SIG-M5 treated with dmso at 0.1 percent for 504 hours (cell line): ENCODE data around the gene OPCML.

Experiments
- DNase-seq: peaks from one replicate; lab custom pipeline; 2025; ENCODE audit not compliant: unreplicated experiment; lab: John Stamatoyannopoulos, UW

Gene OPCML

DNA sequence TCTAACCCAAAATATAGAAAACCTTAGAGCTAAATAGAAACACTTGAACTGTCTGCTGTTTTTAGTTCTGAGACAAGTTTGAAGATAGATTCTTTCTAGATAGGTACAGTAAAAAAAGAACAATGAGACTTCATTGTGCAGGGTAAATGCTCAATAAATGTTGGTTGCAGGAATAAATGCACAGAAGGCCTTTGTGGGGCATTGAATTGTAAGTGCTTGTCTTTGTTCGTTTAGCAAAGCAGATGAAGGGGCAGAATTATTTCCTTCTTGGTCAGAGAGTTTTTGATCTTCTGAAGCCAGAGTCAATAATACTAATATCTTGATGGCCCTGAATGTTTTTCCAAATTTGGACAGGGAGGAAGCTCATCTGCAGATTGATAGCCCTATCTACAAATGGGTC lies 340.4 kb downstream of the OPCML start:
- no peak for DNase-seq

DNA sequence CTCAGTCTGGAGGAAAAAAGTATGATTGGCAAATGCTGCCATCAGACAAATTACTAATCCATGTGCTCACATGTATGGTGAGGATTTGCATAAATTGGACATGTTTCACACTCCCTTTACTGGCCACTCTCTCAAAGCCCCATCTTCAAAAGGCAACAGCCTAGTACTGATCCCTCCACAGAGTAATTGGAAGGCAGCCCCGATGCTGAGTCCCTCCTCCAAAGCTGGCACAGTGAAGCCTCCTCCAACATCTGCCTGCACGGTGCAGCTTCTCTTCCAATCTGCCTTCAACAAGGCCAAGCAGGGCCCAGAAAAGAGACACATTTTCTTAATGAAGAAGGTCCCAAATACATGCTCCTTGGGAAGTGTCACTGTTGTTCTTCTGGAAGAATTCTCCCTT lies 350.6 kb downstream of the OPCML start:
- DNase-seq: no peak

DNA sequence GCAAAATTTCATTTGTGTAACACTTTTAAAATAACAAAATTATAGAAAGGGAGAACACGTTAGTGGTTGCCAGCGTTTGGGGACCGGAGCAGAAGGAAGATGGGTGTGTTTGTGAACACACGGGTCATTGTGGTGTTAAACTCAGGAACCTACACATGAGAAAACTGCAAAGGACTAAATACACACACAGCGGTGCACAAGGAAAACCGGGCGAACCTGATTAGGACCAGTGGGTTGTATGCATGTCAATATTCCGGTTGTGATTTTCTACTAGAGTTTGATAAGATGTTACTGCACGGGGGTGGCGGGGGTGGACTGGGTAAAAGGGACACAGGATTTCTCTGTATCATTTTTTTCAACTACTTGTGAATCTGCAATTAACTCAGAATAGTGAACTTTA lies 351.2 kb downstream of the OPCML start:
- no peak for DNase-seq

DNA sequence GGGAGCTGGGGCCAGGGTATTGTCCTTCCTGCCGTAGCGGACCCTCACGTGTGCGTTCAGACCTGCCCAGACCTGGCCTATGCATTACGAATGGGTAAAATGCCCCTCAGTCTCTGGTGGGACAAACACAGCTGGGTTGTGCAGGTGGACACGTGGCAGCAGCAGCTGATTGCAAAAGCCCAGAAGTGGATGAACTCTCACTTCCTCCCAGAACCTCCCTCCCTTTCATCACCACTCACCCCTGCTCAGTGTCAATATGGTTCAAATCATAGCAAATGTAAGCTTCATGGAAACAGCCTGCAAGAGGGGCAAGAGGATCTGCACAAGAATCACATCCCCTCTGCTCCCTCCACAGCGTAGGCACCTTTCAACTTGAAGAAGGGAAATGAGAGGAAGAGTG lies 352.1 kb downstream of the OPCML start:
- no peak for DNase-seq

DNA sequence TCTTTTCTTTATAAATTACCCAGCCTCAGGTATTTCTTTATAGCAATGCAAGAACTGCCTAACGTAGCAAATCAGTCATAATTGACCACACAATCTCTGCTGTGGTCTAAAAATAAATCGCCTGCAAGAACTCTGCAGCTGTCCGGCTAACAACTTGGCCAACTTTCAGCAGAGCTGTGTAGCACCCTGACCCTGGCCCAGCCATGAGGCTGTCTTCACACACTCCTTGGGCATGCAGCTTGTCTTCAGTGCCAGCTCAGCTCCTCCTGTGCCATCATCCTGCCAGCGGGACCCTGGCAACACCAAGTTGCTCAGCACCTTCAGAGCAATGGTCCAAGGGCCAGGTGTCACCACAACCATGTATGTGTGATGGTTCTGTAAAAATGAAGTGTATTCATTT lies 355.6 kb downstream of the OPCML start:
- no peak for DNase-seq

DNA sequence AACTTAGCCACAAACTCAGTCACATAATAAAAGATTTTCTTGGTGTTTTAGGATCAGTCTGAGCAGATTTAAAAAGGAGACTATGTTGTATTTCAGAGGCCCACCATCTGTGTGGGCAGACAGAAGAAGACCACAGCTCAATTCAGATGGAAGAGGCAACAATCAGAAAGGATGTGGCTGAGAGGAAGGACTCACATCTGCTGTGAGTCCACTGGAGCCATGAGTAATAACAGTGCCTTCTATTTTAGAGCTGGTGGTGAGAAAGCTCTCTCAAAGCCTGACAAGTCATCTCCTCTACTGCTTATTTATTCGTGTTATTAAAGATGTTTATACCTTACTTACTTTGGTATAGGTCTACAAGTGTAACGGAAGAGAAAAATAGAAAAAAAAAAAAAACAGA lies 357.2 kb downstream of the OPCML start:
- DNase-seq: no peak

DNA sequence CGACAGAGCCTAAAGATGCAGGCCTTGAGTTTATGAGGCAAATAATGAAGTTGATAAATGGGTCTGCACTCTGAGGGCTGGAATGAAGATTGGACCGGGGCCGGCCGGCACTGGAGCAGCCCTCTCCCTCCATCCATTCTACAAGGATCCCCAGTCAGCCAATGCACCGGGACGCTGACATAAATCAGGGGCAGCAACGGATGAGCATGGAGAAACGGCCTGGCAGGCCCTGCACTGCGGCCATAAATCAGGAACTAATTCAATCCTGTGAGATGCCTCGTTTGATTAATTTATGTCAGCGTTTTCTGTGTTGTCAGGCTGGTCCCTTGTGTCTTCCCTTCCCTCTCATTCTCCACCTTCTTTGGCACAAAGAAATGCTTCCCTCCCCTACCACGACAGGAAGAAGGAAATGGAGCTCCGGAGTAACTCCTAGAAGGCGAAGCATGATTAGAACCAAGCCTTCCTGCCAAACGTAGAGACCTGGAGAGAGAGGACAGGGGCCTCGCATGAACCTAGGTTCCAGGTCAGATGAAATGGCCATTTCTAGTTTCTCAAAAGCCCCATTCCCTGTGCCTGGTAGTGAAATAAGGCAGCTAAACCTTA lies 358.4 kb downstream of the OPCML start:
- no peak for DNase-seq

DNA sequence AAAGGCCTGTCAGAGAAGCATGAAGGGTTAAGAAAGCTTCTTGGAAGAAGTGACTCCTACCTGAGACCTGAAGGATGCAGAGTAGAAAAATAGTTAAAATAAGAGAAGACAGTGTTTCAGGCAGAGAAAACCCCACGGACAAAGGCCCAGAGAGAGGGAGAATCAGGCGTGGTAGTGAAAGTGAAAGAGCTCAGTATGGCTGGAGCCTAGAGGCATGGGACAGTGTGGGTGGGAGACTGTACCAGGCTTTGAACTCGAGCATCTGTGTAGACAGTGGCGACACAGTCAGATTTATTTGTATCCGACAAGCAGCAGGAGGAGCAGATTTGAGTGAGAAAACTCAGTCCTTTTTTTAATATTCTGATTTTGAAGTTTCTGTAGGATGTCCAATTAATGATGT lies 360.0 kb downstream of the OPCML start:
- no peak for DNase-seq

DNA sequence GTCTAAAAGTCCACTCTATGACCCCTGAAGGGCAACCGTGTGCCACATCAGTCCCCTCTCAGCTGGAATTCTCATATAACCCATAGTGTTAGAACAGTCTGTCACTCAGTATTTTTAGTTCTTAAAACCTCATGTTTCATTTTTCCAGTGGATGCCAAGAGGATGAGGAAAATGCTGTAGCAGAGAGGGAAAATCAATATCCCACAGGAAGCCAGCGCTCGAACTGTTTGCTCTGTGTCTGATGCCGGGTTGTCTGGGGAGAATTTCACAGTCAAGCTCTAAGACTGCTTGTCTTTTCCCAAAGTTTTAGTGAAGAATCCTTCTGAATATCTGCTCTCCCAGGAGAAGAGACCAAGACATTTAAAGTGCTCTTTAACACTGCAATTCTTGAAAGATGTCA lies 360.9 kb downstream of the OPCML start:
- no peak for DNase-seq

DNA sequence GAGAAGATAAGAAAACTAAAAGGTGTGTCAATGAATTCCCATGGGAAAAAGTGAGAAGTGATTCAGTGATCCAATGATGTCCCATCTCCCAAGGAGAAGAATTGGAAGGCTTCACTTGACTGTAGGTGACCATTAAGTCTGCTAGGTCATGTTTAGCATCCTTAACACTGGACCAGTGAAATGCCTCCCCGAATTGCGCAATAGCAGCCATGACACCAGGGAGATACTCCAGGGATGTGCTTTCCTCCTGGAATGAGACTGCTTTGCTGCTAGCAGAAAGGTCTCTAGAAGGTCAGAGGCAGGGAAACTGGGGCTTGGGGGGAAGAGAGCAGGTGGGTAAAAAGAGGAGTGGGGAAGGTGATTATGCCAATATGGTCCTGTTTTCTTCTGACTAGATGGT lies 364.3 kb downstream of the OPCML start:
- no peak for DNase-seq

DNA sequence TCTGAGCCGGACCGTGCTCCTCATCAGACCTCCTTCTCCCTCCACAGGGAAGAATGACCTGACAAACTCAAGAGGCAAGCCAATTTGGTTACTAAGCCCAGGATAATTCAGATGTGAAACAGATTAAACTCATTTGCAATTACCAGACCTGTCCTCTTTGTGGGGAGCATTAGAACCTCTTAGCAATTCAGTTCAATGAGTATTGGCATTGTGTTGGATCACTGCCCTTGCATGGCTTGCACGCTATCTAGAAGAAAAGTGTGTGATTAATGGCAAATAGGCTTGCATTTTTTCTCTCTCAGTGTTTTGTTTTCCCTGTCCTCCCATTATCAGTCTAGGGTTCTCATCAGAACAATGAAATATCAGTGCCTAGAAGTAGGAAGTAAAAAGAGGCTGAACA lies 365.6 kb downstream of the OPCML start:
- no peak for DNase-seq

DNA sequence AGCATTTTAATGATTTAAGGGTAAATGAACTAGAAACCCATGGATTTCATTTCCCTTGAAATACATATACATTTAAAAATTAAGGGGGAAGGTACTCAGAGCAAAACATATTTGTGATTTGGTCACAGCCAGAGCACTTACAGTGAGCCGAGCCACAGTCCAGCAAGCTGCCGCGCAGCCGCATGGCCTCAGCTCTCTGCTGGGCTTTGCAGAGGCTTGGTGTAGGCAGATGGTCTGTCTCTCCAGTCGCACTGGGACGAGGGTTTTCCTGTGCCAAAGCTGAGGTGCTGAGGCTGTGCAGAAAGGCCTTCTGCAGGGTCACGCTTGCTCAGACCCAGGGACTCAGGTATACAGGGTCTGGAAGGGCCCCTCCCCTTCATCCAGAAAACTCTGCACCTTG lies 367.3 kb downstream of the OPCML start:
- no peak for DNase-seq

DNA sequence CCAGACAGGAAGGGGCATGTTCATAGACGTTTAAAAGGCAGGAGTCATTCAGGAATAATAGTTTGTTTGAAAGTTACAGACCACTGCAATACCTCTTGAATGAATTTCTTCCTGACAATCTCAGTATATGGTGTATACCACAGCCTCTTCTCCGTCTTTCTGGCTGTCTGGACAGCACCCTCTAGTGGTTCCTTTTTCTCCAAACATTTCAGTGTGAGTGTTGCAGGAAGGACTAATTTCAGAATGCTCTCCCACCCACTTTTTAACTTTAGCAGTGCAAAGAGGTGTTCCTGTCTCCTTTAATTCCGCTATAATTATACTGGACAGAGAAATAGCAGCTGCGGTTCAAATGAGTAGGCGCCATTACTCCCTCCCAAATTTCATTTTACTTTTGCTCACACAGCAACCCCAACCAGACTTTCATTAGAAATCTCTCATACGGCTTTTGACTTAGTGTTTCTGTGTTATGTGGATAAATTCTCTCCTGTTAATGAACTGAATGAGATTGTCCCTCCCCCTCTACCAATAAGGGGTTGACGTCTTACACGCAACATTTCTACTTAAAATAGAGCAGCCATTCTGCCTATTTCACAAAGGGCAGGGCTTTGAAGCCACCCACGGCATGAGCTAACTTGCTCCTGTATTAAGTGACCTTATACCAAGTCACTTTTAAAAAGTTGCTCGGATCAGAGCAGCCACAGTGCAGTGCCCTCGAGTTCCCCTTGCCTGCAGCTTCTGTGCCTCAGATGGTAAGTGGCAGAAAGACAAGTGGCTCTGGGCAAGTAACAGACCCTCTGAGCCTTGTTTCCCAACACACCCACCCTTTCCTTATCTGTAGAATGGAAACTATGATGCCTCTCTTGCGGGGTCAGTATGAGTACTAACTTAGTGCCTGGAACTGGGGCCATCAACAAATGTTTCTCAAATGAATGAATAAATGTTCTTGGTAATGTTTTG lies 368.6 kb downstream of the OPCML start:
- DNase-seq: peak; percentile 19

DNA sequence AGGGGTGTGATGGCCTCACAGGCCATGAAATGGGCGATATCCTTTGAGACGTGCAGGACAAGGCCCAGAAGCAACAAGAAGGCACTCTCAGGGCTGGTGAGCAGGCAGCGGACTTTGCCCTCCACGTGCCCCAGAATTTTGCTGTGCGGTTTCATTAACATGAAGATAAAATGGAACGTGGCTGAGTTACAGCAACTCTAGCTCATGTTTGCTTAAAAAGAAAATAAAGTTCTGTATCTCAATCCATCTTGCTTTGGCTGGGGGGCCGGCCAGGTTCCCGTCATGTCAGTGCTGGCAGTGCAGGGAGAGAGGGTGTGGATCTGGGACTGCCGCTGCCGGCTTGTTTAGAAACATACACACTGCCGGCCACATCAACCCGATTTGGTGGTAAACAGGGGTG lies 370.1 kb downstream of the OPCML start:
- no peak for DNase-seq

DNA sequence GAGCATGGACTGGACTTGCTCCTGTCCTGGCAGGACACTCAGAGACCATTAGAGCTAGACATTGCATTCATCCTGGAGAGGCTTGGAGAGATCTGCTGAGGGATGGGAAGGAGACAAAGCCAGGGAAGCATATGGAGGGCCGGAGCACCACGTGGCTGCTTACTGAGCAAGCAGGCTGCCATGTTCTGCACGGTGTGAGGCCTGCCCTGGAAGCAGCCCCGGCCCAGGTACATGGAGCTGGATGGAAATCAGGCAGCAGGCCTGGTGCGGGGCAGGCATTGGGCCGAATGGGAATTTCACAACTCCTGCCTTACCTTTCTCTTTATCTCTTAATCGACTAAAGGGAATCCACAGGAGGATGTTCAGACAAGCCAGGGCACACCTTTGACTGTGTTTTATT lies 371.5 kb downstream of the OPCML start:
- no peak for DNase-seq

DNA sequence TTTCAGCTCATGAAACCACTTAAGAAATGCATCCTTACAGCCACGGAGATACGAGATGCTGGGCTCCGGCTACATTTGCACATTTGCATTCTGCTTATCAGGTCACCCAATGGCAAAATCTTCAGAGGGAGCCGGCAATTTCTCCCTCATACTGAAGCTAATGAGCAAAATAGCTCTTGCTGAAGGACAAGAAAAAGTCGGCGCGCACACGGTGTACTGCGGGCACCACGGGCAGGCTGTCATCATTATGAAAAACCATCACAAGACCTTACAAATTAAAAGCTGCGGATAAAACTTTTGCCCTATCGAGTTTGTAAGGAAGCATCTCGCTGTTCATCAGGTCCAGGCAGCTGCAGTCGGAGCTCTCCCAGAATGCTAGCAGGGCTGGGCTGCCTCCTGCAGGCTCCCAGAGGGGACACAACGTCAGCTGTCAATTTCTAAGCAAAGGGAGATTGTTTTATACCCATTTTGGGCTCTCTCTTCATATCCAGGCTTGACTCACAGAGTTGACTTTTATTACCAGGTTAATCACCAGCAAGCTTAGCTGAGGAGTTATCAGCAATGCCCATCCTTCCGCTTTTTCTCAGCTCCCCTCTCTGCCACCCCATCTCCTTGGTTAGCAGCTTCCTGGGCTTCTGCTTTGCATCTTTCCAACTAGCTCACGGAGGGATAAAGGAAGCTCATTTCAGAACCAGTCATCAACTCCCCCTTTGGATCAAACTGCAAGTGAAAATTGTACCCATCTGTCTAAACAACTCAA lies 375.1 kb downstream of the OPCML start:
- DNase-seq: no peak

DNA sequence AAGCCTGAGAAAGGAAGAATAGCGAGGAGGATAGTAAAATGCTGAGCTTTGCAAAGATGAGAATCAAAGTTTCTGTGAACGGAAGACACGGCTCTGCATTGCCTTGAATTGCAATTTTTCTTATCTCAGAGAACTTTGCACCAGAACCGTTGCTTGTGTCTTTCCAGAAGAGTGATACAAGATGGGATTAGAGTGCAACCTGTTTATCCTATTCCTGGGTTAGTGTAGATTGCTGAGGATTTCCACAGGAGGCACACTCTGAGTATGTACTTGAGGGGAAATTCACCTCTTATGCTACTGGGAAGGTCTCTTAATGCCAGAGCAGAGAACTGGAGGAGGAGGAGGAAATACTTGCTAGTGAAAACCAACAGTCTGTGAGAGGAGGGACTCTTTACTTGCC lies 377.5 kb downstream of the OPCML start:
- no peak for DNase-seq

DNA sequence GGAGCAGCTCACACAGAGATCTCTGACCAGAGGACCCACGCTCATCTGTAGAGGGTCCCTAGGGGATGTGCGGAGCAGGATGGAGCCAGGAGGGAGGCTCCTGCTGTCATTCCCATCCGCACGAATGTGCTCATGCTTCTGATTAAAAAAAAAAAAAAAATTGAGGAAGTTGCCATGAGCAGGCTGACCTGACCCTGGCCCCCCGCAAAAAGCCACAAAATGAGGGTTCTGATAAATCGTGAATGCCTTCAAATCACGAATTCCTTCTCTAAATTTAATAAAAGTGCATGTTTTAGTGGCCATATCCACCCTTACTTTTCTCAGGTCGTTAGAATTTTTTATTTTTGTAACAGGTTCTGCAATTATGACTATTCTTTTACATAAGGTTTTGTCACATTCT lies 378.2 kb downstream of the OPCML start:
- DNase-seq: no peak

DNA sequence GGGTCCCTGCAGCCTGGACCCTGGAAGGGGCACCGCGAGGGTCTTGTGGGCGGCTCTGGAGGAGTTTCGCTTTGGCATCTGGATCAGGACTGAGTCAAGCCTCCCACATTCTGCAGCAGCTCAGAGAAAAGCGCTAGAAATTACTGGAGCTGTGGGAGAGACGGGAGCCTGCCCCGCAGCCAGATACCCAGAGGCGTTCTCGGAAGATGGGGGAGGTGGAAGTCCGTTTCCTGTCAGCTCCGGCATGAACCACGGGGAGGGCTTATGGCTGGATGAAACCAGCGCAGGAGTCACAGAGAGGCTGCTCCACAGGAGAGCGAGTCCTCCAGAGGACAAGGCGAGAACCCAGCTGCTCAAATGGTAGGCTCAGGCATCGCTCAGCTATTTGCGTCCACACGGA lies 379.3 kb downstream of the OPCML start:
- no peak for DNase-seq

DNA sequence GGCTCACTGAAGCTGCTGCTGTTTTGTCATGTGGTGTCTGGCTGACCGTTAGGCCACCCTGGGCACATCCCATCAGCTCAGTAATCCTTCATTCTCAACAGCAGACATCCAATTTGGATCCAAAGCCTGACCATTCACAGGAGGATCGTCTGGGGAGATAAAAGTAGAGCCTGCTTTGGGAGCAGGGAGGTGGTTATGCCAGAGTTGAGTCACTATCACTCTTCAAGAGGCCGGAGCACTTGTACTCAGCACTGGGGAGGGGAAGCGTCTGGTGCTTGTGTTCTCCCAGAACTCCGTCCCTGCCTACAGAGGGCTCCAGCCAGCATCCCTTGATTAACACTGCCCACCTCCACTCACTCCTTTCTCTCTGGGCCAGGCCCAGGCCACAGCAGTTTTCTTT lies 382.6 kb downstream of the OPCML start:
- DNase-seq: no peak

DNA sequence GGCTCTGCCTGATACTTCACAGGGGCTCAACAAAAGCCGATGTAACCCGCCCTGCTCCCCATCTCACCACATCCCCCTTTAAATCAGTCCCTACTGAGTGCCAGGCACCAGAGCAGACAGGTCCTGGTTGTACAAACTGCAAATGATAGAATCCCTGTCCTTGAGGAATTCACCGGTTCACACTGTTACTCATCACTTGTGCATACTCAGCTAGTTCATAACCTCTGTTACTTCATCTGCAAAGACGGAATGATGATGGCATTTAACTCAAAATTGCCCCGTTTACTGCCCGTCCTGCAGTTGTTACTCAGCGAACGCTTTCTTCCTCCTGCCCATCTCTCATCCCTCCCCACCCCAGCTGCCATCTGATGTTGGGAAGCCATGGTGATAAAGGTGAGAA lies 384.7 kb downstream of the OPCML start:
- DNase-seq: no peak

DNA sequence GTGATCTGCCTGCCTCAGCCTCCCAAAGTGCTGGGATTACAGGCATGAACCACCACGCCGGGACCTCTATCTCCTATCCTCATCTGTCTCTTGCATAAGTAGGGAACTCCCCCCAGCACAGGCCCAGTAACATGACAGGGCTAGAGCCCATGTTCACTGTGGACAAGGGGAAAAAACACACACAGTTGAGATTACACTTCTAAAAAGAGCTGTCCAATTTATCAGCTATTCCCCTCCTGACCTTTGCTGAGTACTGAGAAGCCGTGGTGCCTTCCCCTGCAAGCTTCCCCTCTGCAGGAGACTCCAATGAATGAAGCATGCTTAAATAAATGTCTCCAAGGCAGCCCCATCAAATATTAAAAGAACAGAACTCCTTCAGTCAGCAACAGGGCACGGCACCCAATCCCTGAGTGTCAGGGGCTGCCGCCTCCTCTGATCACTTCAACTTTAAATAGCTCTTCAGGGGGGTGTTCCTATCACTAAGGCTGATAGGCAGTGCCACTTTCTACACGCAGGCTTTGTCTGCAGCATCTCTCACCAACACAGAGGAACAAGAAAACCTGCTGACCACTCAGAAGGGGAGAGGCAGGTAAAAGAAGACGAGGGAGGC lies 385.5 kb downstream of the OPCML start:
- DNase-seq: no peak
